GM18868 (cell line): ENCODE measurements around the gene SLF2.

Experiments used
- ATAC-seq: cut with Tn5 transposase; IDR thresholded peaks from one replicate; pipeline ENCODE4 v1.9.1; 2021; ENCODE audit warnings: mild to moderate bottlenecking, moderate library complexity; ENCODE audit not compliant: unreplicated experiment

Gene SLF2

GRCh38 chr10:100998183-100998990, 85.6 kb downstream of the SLF2 start:
- no peak for ATAC-seq

GRCh38 chr10:100998991-100999741, 86.4 kb downstream of the SLF2 start:
- peak; percentile 49 for ATAC-seq

- ATAC-seq: no peak
These were observed 87.0 kb downstream of the SLF2 start, which contains the start of gene LZTS2 for GRCh38 chr10:100999742-101000126. Gene LZTS2, plus strand, starts transcription at chr10:100999808. Its CDS starts 2,731 bp downstream, at chr10:101002539.

GRCh38 chr10:101000127-101000914, 87.6 kb downstream of the SLF2 start:
- no peak for ATAC-seq

GRCh38 chr10:101000915-101001658, 88.3 kb downstream of the SLF2 start:
- ATAC-seq: no peak

- no peak for ATAC-seq
These were observed 88.9 kb downstream of the SLF2 start for GRCh38 chr10:101001659-101002035.

- no peak for ATAC-seq
These were observed 89.7 kb downstream of the SLF2 start for GRCh38 chr10:101002456-101002855.

- no peak for ATAC-seq
These were observed 91.0 kb downstream of the SLF2 start for GRCh38 chr10:101003639-101004206.

GRCh38 chr10:101005361-101005760, 92.6 kb downstream of the SLF2 start:
- ATAC-seq: no peak

- ATAC-seq: no peak
These were observed 93.3 kb downstream of the SLF2 start for GRCh38 chr10:101005869-101006567.

GRCh38 chr10:101006593-101007098, 93.9 kb downstream of the SLF2 start:
- ATAC-seq: no peak

- ATAC-seq: no peak
These were observed 94.4 kb downstream of the SLF2 start for GRCh38 chr10:101007099-101007711.

- ATAC-seq: no peak
These were observed 95.4 kb downstream of the SLF2 start for GRCh38 chr10:101007915-101008822.

- ATAC-seq: no peak
These were observed 96.2 kb downstream of the SLF2 start for GRCh38 chr10:101008823-101009423.

GRCh38 chr10:101010329-101010728, 97.6 kb downstream of the SLF2 start:
- no peak for ATAC-seq

- ATAC-seq: no peak
These were observed 99.0 kb downstream of the SLF2 start for GRCh38 chr10:101011517-101012423.
